ENCODE data around the gene RASGEF1C.

RASGEF1C gene

DNA sequence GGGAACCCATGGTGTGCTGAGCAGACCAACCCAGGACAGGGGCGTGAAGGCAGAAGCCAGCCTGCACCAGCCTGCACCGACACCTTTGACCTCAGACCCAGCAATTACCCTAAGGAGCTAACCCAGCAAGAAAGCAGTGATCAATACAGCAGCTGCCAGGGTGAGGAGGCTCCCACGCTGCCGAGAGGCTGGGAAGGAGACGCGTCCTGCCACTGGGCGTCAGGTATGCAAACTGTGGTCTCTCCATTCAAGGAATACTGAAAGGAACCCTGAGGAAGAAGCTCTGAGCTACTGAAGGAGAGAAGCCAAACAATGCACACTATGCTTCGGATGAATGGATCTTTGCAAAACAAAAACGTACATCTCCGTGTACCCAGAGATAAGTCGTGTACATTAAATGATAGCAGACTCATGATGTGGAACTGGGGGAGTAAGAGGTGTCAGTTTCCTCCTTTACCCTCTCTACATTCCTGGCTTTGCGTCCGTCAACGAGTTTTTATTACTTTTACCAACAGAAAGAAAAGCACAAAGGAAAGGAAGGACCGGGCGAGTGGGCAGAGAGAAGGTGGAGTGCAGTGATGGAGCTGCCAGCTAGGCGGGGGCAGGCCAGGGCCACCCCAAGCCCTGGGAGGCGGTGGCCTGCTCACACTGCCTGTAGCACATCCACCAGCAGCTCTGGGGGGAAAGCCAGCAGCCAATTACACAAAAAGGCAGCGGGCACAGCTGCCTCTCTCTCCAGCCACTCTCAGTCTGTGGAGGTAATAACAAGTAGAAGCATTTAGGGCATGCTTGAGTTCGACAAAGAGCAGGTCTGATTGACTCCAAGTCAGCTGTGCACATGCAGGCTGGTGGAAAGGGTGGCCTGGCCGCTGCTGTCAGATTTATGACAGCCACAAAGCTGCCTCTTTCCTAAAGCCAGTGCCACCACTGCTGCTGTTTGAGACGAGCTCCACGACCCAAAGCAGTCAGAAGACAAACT lies 29.3 kb downstream of the RASGEF1C start:
- no peak for DNase-seq

GRCh38 chr5:180178531-180179441 lies 30.2 kb downstream of the RASGEF1C start:
- no peak for DNase-seq

GRCh38 chr5:180176191-180176590 lies 32.8 kb downstream of the RASGEF1C start:
- no peak for DNase-seq

- DNase-seq = no peak
Measured at GRCh38 chr5:180175015-180175431, 34.0 kb downstream of the RASGEF1C start.

DNA sequence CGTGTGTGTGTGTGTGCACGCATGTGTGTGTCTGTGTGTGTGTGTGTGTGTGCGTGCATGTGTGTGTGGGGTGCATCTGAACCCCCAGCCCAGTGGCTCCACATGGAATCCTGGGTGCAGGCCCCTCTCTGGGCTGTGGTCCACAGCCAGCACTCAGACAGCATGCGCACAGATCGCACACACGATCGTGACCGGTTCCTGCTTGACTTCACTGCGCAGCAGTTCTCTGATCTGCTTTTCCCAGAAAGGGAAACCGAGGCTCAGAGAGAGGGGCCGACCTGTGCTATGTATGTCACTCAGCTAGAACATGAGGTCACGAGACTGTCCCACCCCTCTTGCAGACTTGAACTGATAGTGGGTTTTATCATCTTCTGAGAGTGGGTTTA lies 34.4 kb downstream of the RASGEF1C start:
- no peak for DNase-seq

- DNase-seq = no peak
Measured at GRCh38 chr5:180173875-180174586, 35.0 kb downstream of the RASGEF1C start.

DNA sequence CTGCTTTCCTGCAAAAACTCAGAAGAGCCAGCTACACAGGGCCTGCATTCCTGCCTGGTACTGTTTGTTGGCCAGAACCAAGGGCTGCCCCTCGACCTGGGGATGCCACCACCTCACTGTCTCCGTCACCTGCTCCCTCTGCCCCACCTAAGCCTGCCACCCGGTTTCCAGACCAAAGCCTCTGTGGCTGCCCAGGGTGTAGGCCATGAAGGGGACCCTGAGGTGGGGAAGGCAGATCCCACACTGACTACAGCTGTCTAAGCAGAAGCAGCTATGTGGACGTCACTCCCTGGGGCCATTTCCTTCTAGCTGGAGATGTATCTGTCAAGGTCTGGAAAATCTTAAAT lies 35.8 kb downstream of the RASGEF1C start:
- DNase-seq = no peak

DNA sequence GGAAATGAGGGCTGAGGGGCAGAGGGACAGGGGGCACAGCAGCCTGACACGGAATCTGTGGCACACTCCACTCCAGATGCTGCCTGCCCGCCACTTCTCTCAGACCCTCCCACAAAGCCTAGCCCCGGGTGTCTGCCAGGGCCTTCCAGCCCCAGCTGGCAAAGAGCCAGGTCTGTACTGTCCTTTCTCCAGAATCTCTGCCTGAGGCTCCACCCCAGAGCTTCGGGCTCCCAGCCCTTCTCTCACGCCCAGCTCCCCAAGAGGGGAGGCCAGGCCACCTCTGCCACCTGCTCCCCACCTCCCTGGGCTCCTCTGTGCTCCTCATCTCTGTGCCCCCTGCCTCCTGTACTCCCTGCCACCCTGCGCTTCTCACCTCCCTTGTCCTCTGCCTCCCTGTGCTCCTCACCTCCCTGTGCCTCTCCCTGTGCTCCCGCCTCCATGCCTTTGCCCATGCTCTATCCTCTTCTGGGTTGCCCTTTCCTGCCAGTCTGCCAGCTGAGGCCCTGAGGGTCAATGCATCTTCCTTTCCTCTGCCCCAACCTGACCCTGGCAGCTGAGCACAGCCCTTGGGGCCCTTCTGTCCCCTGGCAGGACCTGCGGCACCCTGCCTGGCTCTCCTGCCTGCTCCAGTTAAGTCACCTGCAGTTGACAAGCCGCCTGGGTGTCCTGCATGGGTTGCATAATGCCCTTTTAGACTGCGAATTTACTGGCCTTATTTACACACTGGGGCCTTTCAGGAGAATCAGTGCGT lies 36.4 kb downstream of the RASGEF1C start:
- DNase-seq = no peak

DNA sequence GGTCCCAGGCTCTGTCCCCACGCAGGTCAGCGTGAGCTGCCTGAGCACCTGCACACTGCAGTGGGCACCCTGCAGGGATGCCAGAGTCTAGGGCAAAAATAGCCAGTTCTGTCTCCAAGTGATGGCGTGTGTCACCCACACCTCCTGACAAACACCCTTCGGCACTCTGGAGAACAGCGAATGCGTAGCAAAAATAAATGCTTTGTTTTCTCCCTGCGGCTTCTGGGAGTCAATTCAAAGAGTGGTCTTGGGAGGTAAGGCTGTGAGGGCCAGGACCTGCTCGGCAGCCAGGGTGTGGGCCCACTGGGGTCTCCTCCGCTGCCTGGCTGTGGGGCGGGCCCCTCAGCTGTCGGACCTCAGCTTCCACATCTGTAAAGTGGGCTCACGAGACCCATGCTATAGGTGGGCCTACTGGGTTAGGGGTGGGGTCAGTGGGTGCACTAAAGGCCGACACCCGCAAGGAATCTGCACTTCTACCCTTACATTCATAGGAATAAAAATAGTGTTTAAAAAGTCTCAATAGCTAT lies 37.4 kb downstream of the RASGEF1C start:
- no peak for DNase-seq

DNA sequence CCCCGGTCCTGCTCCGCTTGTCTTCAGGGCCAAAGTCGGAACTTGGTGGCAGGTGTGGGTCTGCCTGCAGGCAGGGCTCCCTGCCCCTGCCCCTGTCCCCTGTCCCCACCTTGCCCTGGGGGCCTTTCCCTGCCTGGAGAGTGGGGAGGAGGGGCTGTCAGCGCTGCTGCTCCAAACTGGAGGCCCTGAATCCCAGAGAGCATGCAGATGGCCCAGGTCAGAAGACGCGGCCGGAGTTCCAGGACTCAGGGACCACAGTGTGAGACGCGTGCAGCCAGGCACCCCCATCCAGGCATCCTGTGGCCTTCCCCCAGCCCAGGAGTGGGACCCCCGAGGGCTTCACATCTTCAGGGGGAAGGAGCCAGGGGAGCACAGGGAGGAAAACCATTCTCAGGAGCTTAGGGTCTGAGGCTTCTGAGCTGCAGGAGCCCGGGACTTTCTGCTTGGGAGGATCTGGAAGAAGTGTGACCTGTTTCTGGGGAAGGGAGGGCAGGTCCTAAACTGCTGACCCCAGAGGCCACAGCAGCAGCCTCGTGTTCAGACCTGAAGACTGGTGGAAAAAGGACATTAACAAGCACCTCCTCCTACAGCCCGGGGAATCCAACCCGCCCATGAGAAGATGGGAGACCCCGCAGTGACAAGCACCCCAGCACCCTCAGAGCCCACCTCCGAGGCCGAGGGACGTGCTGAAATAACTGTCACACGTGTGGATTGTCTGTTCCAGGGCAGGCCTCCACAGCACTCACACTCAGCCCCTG lies 38.0 kb downstream of the RASGEF1C start:
- no peak for DNase-seq

DNA sequence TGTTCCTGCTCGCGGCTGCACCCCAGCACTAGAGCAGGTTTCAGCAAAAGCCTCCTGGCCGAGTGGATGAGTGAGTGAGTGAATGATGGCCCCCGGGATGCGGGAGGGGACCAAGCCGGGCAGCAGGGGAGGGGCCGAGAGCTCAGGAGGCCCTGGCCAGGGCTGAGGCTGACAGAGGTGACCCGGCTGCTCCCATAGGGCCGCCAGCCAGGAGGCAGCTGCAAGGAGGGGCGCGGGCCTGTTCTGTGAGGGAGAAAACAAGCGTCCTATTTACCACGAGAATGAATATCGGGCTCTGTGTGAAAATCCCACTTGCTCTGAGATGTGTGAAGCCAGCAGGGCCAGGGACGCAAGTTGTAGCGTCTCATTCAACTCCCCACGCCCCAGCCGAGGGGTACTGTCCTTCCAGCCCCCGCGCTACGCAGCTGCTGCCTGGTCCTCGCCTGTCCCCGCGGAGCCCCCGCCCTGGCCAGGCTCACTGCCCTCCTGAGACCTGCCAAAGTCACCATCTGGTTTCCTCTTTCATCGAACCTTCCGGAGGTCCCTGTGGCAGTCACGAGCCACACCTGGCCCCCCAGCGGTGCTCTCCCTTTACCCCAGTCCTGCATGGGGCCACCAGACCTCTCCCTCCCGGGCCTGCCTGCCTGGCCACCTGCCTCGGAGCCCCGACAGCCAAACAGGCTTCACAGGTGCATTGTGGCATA lies 38.8 kb downstream of the RASGEF1C start:
- no peak for DNase-seq

- DNase-seq = no peak
Measured at GRCh38 chr5:180169248-180170105, 39.5 kb downstream of the RASGEF1C start.

GRCh38 chr5:180168758-180169157 lies 40.3 kb downstream of the RASGEF1C start:
- DNase-seq = no peak

GRCh38 chr5:180166176-180166575 lies 42.8 kb downstream of the RASGEF1C start:
- no peak for DNase-seq

- no peak for DNase-seq
Measured at GRCh38 chr5:180162304-180162661, 46.7 kb downstream of the RASGEF1C start.

DNA sequence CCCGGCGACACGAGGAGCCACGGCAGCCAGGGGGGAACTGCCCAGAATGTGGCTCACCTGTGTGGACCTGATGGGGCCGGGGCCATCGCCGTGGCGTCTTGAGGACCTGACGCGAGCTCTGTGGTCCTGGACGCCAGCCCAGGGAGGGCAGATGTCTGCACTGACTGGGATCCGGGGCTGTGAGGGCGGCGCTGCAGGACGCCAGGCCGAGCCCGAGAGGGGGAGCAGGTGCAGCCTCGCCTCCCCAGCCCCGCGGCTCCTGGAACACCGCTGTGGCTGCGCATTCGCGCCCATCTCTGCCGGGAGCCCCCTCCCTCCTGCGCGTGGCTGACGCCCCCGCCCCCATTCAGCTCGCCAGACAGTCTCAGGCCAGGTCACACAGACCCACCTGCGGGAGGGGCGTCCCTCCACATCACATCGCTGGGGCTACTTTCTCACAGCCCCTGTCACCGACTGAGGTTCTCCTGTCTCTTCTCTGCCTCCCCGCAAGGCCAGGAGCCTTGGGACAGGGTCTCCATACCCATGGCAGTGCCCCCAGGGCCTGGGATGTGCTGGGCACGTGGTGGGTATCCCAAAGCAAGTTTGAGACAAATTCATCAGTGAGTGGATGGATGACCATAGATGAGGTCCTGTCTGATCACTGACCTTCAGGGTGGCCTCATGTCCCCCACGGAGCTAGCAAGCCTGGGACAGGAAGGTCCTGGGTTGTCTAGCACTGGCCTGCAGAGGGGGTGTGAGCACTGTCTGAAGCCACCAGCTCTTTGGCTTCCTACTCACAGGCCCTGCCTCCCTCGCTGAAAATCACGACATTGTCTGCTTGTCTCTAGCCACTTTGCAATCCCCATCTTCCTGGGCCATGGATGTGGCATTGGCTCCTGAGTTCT lies 47.3 kb downstream of the RASGEF1C start:
- no peak for DNase-seq

DNA sequence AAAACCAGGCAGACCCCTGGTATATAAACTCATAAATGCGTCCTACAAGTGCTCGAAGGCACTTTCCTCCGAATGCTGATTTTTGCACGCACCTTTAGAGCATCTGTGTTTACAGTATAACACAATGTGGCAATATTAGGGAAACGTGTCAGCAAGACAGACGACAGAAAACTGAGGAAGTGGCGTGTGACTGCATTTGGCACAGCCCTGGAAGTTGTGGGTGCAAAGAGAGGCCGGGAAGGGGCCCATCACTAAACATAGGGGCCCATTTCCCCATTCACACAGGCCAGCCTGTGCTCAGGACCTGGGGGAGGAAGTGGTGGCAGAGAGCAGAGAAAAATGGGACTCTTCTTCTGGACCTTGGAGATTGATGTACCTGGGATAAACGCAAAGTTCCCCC lies 48.2 kb downstream of the RASGEF1C start:
- no peak for DNase-seq

DNA sequence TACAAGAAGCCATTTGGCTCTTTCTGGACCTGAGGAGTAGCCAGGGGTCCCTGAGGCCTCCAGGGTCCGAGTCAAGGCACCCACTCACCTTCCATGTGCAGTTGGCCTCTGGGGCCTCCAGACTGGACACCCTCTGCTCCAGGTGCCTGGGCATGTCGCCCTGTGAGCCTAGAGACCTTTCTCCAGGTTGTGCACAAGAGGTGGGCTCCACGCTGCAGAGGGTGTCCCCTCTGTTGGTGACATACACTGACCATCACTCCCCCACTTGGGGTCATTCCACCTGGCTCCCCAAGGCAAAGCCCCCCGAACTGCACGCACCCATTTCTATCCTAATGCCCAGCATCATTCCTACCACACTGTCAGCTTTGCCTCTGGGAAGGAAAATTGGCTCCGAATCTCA lies 48.8 kb downstream of the RASGEF1C start:
- DNase-seq = no peak

DNA sequence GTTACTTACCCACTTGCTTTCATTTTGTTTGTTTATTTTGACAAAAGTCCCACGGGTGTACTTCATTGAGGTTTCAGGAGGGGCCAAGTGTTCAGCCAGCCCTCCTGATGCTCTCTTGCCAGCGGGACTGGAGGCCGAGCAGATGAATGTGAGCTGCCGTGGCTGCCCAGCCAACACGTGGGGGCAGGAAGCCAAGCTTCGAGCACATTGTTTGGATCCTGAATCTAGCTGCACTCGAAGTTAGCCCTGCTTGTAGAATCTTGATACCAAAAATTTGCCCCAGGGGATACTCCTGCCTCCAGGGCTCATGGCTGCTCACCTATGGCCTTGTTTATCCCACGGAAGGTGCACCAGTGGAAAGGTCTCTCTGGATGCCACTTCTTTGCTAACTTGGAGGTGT lies 49.3 kb downstream of the RASGEF1C start:
- DNase-seq = no peak
